ENCODE data around the gene STARD13. TPM values are rescaled to one million over a fixed set of nuclear protein-coding genes. Genes with fewer than 3 reads are reported as not detected.

The STARD13 gene
- total RNA-seq, 1 experiment from 2014 or later: 11.3 TPM

GRCh38 chr13:33277037-33277740 is 8.4 kb downstream of the STARD13 start:
- H3K4me1 Mint-ChIP-seq (ENCODE audit: low read depth, unreplicated experiment): peaks cover 46% of the 10 kb centered on the region
- intact Hi-C loops (cut with micrococcal nuclease; ENCODE audit: unreplicated experiment): no loop called here
- H3K9me3 Mint-ChIP-seq (ENCODE audit: low read depth, unreplicated experiment): no peaks in the 10 kb centered on the region
- BruUV-seq (replicated peaks): no TSS peak
- CTCF ChIA-PET: no interaction called here
- H3K36me3 Mint-ChIP-seq (ENCODE audit: insufficient read depth, unreplicated experiment): no peaks in the 10 kb centered on the region
- H3K4me3 Mint-ChIP-seq (ENCODE audit: low read depth, unreplicated experiment): no peak overlapping the region
- no peak for DNase-seq
- TF ChIP-seq, protein P1, sequence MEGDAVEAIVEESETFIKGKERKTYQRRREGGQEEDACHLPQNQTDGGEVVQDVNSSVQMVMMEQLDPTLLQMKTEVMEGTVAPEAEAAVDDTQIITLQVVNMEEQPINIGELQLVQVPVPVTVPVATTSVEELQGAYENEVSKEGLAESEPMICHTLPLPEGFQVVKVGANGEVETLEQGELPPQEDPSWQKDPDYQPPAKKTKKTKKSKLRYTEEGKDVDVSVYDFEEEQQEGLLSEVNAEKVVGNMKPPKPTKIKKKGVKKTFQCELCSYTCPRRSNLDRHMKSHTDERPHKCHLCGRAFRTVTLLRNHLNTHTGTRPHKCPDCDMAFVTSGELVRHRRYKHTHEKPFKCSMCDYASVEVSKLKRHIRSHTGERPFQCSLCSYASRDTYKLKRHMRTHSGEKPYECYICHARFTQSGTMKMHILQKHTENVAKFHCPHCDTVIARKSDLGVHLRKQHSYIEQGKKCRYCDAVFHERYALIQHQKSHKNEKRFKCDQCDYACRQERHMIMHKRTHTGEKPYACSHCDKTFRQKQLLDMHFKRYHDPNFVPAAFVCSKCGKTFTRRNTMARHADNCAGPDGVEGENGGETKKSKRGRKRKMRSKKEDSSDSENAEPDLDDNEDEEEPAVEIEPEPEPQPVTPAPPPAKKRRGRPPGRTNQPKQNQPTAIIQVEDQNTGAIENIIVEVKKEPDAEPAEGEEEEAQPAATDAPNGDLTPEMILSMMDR (IDR thresholded peaks at IDR 0.05; ENCODE audit: unreplicated experiment): no peak
- H3K27me3 Mint-ChIP-seq (ENCODE audit: unreplicated experiment): no peaks in the 10 kb centered on the region
- no peak overlapping the region for H3K27ac Mint-ChIP-seq (ENCODE audit: unreplicated experiment)

DNA sequence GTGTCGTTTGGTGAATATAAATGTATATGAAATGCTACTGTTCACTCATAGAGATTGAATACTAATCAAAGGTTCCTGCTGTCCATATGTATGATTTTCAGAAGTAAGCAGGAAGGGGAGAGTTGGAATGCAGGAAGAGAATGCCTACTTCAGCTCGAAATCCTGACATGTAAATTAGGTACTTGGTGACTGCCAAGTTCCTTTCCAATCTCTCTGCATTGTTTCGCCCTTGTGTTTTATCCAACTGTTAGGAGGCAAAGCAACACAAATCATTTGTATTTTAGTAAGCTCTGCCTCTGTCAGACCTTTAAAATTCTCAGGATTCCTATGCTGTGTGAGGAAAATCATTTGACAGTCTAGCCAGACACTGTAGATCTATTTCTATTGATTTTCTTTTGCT is 9.0 kb downstream of the STARD13 start:
- intact Hi-C loops (cut with micrococcal nuclease; ENCODE audit: unreplicated experiment): no loop called here
- CTCF ChIA-PET: no interaction called here
- H3K9me3 Mint-ChIP-seq (ENCODE audit: low read depth, unreplicated experiment): no peaks in the 10 kb centered on the region
- no peak overlapping the region for H3K4me3 Mint-ChIP-seq (ENCODE audit: low read depth, unreplicated experiment)
- H3K27ac Mint-ChIP-seq (ENCODE audit: unreplicated experiment): no peak overlapping the region
- TF ChIP-seq, protein P1 (IDR thresholded peaks at IDR 0.05; ENCODE audit: unreplicated experiment): no peak
- BruUV-seq (replicated peaks): no TSS peak
- H3K4me1 Mint-ChIP-seq (ENCODE audit: low read depth, unreplicated experiment): peaks cover 41% of the 10 kb centered on the region
- DNase-seq: no peak
- H3K36me3 Mint-ChIP-seq (ENCODE audit: insufficient read depth, unreplicated experiment): peaks cover under 1% of the 10 kb centered on the region
- H3K27me3 Mint-ChIP-seq (ENCODE audit: unreplicated experiment): no peaks in the 10 kb centered on the region

DNA sequence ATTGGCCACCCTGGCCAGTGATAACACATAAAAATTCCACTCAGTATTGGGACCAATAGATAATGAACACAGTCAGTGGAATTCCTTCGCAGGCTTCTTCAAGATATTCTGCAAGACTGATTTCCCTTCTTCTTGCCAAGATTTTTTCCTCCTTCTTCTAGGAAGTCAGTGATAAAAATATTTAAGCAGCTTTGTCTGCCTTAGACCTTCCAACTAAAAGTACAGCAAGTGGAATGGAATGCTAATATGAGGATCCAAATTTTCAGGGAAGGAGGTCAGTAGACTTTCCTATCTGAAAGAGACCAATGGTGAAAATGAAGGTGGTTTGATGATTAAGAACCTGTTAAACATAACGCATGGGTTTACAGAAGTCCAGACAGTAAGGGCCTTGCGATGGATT is 9.6 kb downstream of the STARD13 start:
- CTCF ChIA-PET: no interaction called here
- no peak for DNase-seq
- H3K4me3 Mint-ChIP-seq (ENCODE audit: low read depth, unreplicated experiment): no peak overlapping the region
- H3K27ac Mint-ChIP-seq (ENCODE audit: unreplicated experiment): no peak overlapping the region
- intact Hi-C loops (cut with micrococcal nuclease; ENCODE audit: unreplicated experiment): no loop called here
- BruUV-seq (replicated peaks): no TSS peak
- no peaks in the 10 kb centered on the region for H3K9me3 Mint-ChIP-seq (ENCODE audit: low read depth, unreplicated experiment)
- H3K4me1 Mint-ChIP-seq (ENCODE audit: low read depth, unreplicated experiment): peaks cover 39% of the 10 kb centered on the region
- TF ChIP-seq, protein P1 (IDR thresholded peaks at IDR 0.05; ENCODE audit: unreplicated experiment): no peak
- peaks cover 4% of the 10 kb centered on the region for H3K36me3 Mint-ChIP-seq (ENCODE audit: insufficient read depth, unreplicated experiment)
- no peaks in the 10 kb centered on the region for H3K27me3 Mint-ChIP-seq (ENCODE audit: unreplicated experiment)

GRCh38 chr13:33274264-33274663 is 11.3 kb downstream of the STARD13 start:
- DNase-seq: no peak
- Mint-ChIP-seq H3K4me3 (ENCODE audit: low read depth, unreplicated experiment) (no peak overlapping the region), H3K4me1 (ENCODE audit: low read depth, unreplicated experiment) (peaks cover 24% of the 10 kb centered on the region), H3K36me3 (ENCODE audit: insufficient read depth, unreplicated experiment) (peaks cover 4% of the 10 kb centered on the region), H3K9me3 (ENCODE audit: low read depth, unreplicated experiment) (no peaks in the 10 kb centered on the region), H3K27me3 (ENCODE audit: unreplicated experiment) (no peaks in the 10 kb centered on the region), H3K27ac (ENCODE audit: unreplicated experiment) (no peak overlapping the region)
- CTCF ChIA-PET: no interaction called here
- TF ChIP-seq, protein P1 (IDR thresholded peaks at IDR 0.05; ENCODE audit: unreplicated experiment): no peak
- intact Hi-C loops (cut with micrococcal nuclease; ENCODE audit: unreplicated experiment): no loop called here
- BruUV-seq (replicated peaks): no TSS peak

Data from Calu3 (cell line).